Stimulated activated CD8-positive, alpha-beta memory T cell treated with anti-CD3 and anti-CD28 coated beads, Interleukin-15, amount 100 ng/mL, for 48 hours (primary cell): ENCODE data around the gene VPS18.

ENCODE experiments used
- DNase-seq, 2 donors: peaks; one replicate each; pipeline ENCODE4 v3.0.0-alpha.2; 2020; ENCODE audit warnings: low read depth in 2 of 2

Gene VPS18

GRCh38 chr15:40900256-40901052, 6.2 kb downstream of the VPS18 start:
- no peak for DNase-seq

GRCh38 chr15:40901053-40901443, 6.8 kb downstream of the VPS18 start:
- no peak for DNase-seq

- DNase-seq, result no peak
Measured at GRCh38 chr15:40902605-40903561, 8.6 kb downstream of the VPS18 start.

GRCh38 chr15:40904552-40905201, 10.4 kb downstream of the VPS18 start:
- DNase-seq, result no peak

GRCh38 chr15:40906091-40906990, 12.1 kb downstream of the VPS18 start:
- peak; percentile 76 to 77 for DNase-seq

- DNase-seq, result no peak
Measured at GRCh38 chr15:40906991-40907802, 12.9 kb downstream of the VPS18 start.

- no peak for DNase-seq
Measured at GRCh38 chr15:40908095-40908494, 13.8 kb downstream of the VPS18 start.

- DNase-seq, result no peak
Measured at GRCh38 chr15:40909662-40910630, 15.7 kb downstream of the VPS18 start.

GRCh38 chr15:40911141-40911540, 16.9 kb downstream of the VPS18 start:
- DNase-seq, result no peak

- DNase-seq, result no peak
Measured at GRCh38 chr15:40911693-40912092, 17.4 kb downstream of the VPS18 start.

- DNase-seq, result no peak
Measured at GRCh38 chr15:40912478-40912877, 18.2 kb downstream of the VPS18 start.

- DNase-seq, result no peak
Measured at GRCh38 chr15:40914013-40914412, 19.8 kb downstream of the VPS18 start.

GRCh38 chr15:40914486-40914885, 20.2 kb downstream of the VPS18 start:
- DNase-seq, result no peak

- DNase-seq, result no peak
Measured at GRCh38 chr15:40915116-40915661, 20.9 kb downstream of the VPS18 start.

- DNase-seq, result no peak
Measured at GRCh38 chr15:40915679-40916078, 21.4 kb downstream of the VPS18 start.

GRCh38 chr15:40917585-40917984, 23.3 kb downstream of the VPS18 start:
- DNase-seq, result no peak

GRCh38 chr15:40918146-40918798, 24.0 kb downstream of the VPS18 start:
- DNase-seq, result no peak

GRCh38 chr15:40918799-40919392, 24.6 kb downstream of the VPS18 start:
- DNase-seq, result no peak
